ENCODE results near the gene GRIK4.
"Not testable (repeated sequence)": the region's sequence is repeated elsewhere in the genome, so short reads cannot be mapped to it uniquely, and the experiment has no call there.

GRIK4 gene

GRCh38 chr11:120577624-120578363 is 66.2 kb downstream of the GRIK4 start:
- DNase-seq: no peak

GRCh38 chr11:120578596-120579154 is 67.1 kb downstream of the GRIK4 start:
- no peak for DNase-seq

- DNase-seq: no peak
Observed at GRCh38 chr11:120579611-120580031, 68.1 kb downstream of the GRIK4 start.

- DNase-seq: no peak
Observed at GRCh38 chr11:120581313-120581712, 69.8 kb downstream of the GRIK4 start.

GRCh38 chr11:120582535-120582934 is 71.0 kb downstream of the GRIK4 start:
- DNase-seq: not testable (repeated sequence)

- no peak for DNase-seq
Observed at GRCh38 chr11:120586072-120586471, 74.5 kb downstream of the GRIK4 start.

GRCh38 chr11:120586728-120587127 is 75.2 kb downstream of the GRIK4 start:
- no peak for DNase-seq

- no peak for DNase-seq
Observed at GRCh38 chr11:120587299-120587698, 75.8 kb downstream of the GRIK4 start.

GRCh38 chr11:120589376-120589775 is 77.8 kb downstream of the GRIK4 start:
- no peak for DNase-seq

GRCh38 chr11:120590472-120590871 is 78.9 kb downstream of the GRIK4 start:
- DNase-seq: peak; percentile 14

- no peak for DNase-seq
Observed at GRCh38 chr11:120594746-120595145, 83.2 kb downstream of the GRIK4 start.

GRCh38 chr11:120595557-120595956 is 84.0 kb downstream of the GRIK4 start:
- DNase-seq: no peak

- DNase-seq: no peak
Observed at GRCh38 chr11:120597250-120598215, 86.0 kb downstream of the GRIK4 start.

GRCh38 chr11:120598517-120599257 is 87.1 kb downstream of the GRIK4 start:
- no peak for DNase-seq

GRCh38 chr11:120599816-120600420 is 88.4 kb downstream of the GRIK4 start:
- no peak for DNase-seq

GRCh38 chr11:120601536-120601935 is 90.0 kb downstream of the GRIK4 start:
- peak; percentile 37 for DNase-seq

GRCh38 chr11:120603071-120603470 is 91.5 kb downstream of the GRIK4 start:
- DNase-seq: no peak

- DNase-seq: no peak
Observed at GRCh38 chr11:120605469-120605868, 93.9 kb downstream of the GRIK4 start.

GRCh38 chr11:120606211-120607010 is 94.9 kb downstream of the GRIK4 start:
- no peak for DNase-seq

- no peak for DNase-seq
Observed at GRCh38 chr11:120608061-120608460, 96.5 kb downstream of the GRIK4 start.

GRCh38 chr11:120608760-120609211 is 97.2 kb downstream of the GRIK4 start:
- peak; percentile 14 for DNase-seq
